Stimulated activated CD8-positive, alpha-beta memory T cell treated with anti-CD3 and anti-CD28 coated beads, Interleukin-7, amount 100 ng/mL, for 48 hours (primary cell): ENCODE measurements around the gene FOXN1.
"Not testable (repeated sequence)": the region's sequence is repeated elsewhere in the genome, so short reads cannot be mapped to it uniquely, and the experiment has no call there.

Experiments
- DNase-seq, 2 donors: peaks; one replicate each; pipeline ENCODE4 v3.0.0-alpha.2; 2020; ENCODE audit warnings: low read depth in 1 of 2; ENCODE audit errors: extremely low read depth in 1 of 2

FOXN1 gene

GRCh38 chr17:28505986-28506665 is at the start of gene FOXN1:
TSS of gene FOXN1 (plus strand) at chr17:28506348. CDS start at chr17:28523970, 17,622 bp downstream.
- no peak for DNase-seq

DNA sequence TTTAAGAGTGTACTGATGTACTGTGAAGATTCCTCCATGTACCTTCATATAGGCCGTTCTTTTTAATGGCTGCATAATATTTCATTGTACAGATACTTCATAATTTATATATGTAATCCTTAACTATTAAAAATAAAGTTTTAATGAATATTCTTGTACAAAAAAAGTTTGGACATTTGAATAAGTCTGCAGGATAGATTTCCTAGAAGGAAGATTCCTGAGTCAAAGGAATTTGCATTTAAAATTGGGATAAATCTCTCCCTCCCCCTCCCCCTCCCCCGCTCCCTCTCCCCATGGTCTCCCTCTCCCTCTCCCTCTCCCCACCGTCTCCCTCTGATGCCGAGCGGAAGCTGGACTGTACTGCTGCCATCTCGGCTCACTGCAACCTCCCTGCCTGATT is 48.3 kb upstream of the FOXN1 start:
- no peak for DNase-seq

DNA sequence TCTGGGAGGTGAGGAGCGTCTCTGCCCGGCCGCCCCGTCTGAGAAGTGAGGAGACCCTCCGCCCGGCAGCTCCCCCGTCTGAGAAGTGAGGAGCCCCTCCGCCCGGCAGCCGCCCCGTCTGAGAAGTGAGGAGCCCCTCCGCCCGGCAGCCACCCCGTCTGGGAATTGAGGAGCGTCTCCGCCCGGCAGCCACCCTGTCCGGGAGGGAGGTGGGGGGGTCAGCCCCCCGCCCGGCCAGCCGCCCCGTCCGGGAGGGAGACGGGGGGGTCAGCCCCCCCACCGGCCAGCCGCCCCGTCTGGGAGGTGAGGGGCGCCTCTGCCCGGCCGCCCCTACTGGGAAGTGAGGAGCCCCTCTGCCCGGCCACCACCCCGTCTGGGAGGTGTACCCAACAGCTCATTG is 47.3 kb upstream of the FOXN1 start:
- not testable (repeated sequence) for DNase-seq

GRCh38 chr17:28460901-28461300 is 45.2 kb upstream of the FOXN1 start:
- no peak for DNase-seq

DNA sequence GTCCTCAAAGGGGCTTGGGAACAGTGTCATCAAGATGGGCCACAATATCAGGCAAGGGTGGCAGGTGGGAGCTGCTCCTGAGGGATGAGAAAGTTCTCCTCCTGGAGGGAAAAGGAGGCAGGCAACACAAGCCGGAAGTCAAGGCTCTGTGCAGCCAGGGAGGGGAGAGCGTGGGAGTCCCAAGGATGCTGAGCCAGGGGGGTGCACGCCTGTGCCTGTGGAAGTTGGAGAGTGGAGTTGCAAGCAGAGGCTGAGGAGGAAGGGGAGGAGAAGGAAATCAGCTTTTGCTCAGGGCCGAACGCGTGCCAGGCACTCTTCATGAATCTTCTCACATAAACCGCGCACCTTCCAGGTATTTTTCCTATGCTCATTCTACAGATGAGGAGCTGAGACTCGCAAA is 40.1 kb upstream of the FOXN1 start:
- no peak for DNase-seq

- DNase-seq, result no peak
These were observed 39.6 kb upstream of the FOXN1 start for GRCh38 chr17:28466521-28467048.

GRCh38 chr17:28467456-28468025 is 38.6 kb upstream of the FOXN1 start:
- no peak for DNase-seq

DNA sequence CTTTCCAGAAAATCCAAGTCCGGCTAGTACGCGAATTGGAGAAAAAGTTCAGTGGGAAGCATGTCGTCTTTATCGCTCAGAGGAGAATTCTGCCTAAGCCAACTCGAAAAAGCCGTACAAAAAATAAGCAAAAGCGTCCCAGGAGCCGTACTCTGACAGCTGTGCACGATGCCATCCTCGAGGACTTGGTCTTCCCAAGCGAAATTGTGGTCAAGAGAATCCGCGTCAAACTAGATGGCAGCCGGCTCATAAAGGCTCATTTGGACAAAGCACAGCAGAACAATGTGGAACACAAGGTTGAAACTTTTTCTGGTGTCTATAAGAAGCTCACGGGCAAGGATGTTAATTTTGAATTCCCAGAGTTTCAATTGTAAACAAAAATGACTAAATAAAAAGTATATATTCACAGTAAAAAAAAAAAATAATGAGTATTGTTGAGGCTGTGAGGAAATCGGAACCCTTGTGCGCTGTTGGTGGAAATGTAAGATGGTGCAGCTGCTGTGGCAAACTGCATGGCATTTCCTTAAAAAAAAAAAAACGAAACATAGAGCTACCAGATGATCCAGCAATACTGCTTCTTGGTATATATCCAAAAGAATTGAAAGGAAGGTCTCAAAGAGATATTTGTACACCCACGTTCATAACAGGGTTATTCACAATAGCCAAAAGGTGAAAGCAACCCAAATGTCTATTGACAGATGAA is 38.0 kb upstream of the FOXN1 start:
- not testable (repeated sequence) for DNase-seq

DNA sequence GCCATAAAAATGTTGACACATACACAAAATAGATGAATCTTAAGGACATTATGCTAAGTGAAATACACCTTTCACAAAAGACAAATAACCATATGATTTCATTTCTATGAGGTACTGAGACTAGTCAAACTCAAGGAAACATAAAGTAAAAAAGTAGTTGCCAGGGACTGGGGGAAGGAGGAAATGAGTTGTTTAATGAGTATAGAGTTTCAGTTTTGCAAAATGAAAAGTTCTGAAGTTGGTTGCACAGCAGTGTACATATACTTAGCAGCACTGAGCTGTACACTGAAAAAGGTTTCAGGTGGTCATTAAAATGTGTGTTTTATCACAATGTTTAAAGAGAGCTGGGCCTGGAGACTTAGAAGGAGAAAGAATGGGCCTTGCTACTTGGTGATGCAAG is 37.4 kb upstream of the FOXN1 start:
- no peak for DNase-seq

DNA sequence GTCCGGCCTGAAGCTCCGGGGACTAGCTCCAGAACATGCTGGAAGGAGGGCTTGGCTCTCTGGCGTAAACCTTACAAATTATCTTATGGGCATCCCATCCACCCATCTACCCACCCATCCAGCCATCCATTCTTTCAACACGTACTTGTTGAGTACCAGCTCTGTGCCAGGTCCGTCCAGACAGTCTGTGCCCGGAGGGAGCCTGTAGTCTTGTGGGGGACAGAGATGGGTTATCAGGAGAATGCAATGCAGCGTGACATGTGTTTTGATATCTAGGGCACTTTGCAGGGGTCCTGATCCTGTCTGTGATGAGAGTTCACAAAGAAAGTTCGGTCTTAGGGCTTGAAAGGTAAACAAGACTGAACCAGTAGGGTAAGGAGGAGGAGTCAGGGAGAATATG is 36.8 kb upstream of the FOXN1 start:
- no peak for DNase-seq

- DNase-seq, result no peak
These were observed 35.8 kb upstream of the FOXN1 start for GRCh38 chr17:28470266-28470913.

DNA sequence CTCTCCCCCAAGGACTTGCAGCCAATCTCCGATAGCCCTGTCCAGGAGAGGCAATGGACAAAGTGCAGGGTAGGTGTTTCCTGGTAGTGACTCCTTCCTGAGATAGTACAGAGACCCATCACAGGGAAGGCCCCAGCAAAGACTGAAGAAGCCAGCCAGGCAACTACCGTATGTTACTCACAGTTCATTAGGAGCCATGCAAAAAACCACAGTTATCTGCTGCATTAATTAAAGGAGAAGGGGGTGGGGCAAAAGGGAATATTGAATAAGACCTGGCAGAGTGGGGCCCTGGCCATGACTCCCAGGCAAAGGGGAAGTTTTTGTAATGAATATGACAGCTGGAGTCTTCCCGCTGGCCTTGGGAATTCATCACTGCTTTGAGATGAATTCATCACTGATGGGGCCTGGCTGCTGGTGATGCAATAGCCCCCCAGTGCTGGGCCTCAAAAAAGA is 35.2 kb upstream of the FOXN1 start:
- DNase-seq, result no peak

DNA sequence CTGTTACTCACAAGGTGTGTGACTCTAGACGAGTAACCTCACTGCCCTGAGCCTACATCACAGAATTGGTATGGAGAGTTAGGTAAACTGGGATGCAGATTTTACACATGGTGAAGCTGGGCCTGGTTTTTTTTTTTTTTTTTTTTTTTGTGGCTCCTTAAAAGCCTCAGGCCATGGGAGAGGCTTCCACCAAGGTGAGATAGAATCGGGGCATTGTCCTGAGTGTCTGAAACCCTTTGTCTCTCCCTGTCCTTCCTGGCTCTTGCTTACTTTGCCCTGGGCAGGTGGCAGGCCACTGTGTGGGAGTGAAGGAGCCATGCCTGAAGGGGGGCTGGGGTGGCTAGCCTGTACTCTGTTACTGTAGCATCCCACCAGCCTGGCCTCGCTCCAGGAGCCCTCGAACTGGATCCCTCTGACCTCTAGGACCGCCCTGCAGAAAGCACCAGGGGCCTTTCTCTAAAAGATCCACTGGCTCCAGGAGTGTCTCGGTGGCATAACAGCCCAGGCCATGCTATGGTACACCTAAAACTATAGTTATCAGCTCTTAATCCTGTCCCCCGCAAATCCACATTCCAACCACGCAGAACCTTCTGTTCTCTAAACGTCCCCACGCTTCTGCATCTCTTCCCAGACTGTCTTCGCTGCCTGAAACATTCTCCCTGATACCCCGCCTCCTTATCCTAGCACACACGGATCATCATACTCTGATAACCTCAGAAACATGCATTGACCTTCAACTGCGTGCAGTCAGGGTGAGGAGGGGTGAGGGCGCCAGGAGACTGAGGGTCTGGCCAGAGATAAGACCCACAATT is 34.4 kb upstream of the FOXN1 start:
- no peak for DNase-seq

DNA sequence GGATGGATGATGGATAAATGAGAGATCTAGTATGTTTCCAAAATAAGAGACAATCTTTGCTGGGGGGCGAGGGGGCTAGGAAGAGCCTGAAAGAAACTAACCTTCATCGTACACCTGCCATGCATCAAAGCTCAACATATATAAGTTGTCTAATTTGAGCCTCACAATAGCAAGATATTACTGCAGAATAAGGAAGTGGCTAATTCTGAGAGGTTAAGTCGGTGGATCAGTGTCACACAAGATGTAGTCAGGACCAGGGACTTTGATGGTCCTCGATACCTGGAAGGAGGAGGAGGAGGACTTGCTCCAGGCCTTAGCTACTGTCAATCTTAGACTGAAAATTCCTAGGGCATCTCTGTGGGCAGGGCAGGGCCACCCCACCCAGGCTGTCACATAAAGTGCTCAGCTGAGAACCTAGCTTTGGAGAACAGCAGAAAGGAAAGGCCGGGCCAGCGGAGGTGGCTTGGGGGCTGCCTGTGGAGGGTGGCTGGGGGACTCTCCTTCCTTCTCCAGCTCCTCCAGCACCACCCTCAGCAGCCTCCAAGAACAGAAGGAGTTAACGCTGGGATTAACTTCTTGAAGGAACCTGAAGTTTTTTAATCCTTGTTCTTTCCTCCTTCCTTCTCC is 33.2 kb upstream of the FOXN1 start:
- DNase-seq, result no peak

DNA sequence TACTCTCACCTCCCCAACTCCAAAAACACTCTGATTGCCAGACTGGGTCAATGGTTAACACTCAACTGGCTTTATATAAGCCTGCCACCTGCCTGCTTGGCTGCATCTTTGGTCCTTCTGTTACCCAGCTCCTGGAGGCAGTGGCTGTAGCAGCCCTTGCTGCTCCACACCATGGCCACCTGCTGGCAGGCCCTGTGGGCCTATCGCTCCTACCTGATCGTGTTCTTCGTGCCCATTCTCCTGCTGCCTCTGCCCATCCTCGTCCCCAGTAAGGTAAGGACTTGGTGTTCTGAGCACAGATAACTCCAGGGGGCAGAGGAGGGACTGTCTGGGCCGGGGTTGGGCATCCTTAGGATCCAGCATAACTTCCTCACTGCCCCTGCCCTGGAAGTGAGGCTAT is 32.6 kb upstream of the FOXN1 start, which contains the start of gene SLC13A2:
TSS of gene SLC13A2 (plus strand) at position 103 of the 400 bp plus-strand sequence. CDS start at position 172, 69 bp downstream.
- DNase-seq, result no peak

DNA sequence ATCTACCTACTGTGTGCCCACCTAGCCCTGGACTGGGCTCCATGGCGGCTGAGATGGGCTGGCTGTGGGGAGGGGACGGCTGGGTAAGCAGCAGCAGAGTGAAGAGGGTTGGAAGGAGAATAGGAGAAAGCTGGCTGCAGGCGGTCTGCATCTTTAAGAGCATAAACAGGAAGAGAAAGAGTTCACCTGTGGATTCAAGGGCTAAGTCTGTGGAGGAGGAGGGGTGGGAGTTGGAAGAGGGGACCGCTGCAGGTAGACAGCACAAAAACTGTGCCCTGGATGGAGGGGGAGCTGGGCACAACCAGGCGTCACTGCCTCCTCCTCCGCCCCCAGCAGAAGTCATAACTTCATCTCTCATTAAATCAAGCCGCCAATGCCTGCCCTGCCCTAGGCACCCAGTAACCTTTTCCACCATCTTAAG is 32.0 kb upstream of the FOXN1 start:
- no peak for DNase-seq

DNA sequence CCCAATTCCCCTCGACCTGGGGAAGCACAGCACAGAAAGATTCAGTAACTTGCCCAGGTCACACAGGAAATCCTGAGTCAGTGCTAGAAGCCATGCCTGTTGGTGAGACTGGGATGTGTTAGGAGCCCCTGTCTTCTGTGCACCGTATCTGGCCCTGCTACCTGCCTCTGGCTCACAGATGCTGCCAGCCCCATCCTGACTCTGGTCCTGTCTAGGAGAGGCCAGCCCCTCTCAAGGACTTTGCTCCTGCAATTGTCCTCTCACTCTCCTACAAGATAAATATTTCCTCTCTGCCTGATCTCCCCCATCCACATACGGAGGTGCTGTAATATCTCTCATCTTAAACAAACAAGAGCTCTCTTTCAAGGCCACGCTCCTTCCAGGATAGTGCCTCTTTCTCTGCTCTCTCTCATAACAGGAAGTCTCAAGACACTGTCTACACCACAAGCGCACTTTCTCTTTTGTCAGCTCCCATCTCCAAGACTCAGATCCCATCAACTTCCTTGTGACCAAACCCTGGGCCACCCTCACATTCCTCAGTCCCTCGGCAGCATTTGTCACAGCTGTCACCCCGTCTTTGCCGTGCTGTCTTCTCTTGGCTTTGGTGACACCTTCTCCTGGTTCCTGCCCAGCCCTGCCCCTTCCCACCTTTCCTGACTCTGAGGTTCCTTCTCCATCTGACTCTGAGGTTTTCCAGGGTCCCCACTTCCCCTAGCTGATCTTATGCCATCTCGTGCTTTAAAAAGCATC is 30.8 kb upstream of the FOXN1 start:
- no peak for DNase-seq

DNA sequence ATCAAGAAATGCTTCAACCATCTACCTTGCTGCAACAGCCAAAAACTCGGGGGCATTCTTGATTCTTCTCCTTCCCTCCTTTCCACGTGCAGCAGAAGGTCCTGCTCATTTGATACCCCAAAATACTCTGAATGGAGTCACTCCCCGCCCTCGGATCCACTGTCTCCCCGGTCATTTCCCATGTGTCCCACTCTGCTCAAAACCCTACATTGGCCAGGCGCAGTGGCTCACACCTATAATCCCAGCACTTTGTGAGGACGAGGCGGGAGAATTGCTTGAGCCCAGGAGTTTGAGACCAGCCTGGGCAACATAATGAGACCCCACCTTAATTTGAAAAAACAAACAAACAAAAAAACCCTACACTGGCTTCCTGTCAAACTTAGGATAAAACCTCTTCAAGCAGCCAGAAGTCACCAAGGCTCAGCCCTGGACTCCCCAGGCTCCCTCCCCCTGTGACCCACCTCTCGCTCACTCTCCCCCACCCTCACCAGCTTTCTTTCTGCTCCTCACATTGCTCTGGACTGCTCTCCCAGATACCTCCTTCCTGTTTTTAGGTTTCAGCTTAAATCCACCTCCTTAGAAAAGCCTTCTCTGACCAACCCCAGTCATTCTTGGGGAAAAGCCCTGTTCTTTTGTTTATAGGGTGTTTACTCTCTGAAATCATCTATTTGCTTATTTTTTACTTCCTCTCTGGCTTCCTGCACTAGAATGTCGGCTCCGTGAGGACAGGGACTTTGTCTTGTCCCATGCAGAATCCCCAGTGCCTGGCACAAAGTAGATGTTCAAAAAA is 29.9 kb upstream of the FOXN1 start:
- DNase-seq, result no peak
